ENCODE results near the gene TRIM71.

Gene TRIM71

GRCh38 chr3:32882189-32882588, 64.4 kb downstream of the TRIM71 start:
- Histone ChIP-seq H3K4me1 (ENCODE audit: insufficient read depth, low read length, poor library complexity, severe bottlenecking) (peaks cover 9% of the 10 kb centered on the region), H3K9me2 (replicated peaks; ENCODE audit: low read depth, low read length) (no peaks in the 10 kb centered on the region), H3K4me3 (ENCODE audit: low read length, poor library complexity, severe bottlenecking) (no peak overlapping the region), H3K4me2 (ENCODE audit: low read depth, low read length, poor library complexity, severe bottlenecking) (no peak overlapping the region), H3K9me3 (ENCODE audit: insufficient read depth, low read depth, low read length) (no peaks in the 10 kb centered on the region), H3K79me2 (ENCODE audit: insufficient read depth, low read length) (peaks cover 35% of the 10 kb centered on the region; the same call in 1 of the 2 replicates), H3F3A (ENCODE audit: low read depth) (no peaks in the 10 kb centered on the region), H3K36me3 (ENCODE audit: insufficient read depth, low read length) (peaks cover 43% of the 10 kb centered on the region; the same call in 1 of the 2 replicates), H3K9ac (ENCODE audit: low read depth, low read length, poor library complexity, severe bottlenecking) (no peak overlapping the region), H2AFZ (ENCODE audit: low read length) (no peak overlapping the region), H3K27me3 (ENCODE audit: insufficient read depth, low read length, poor library complexity, severe bottlenecking) (no peaks in the 10 kb centered on the region), H4K20me1 (ENCODE audit: insufficient read depth, low read length, poor library complexity, severe bottlenecking) (no peaks in the 10 kb centered on the region)
- no peak for TF ChIP-seq CTCF (conservative IDR thresholded peaks at IDR 0.05; ENCODE audit: low read length)
- no peak for TF ChIP-seq EZH2phosphoT487 (IDR thresholded peaks at IDR 0.05; ENCODE audit: borderline replicate concordance)

GRCh38 chr3:32882603-32883025, 64.8 kb downstream of the TRIM71 start:
- Histone ChIP-seq H3K4me2 (ENCODE audit: low read depth, low read length, poor library complexity, severe bottlenecking) (no peak overlapping the region), H3K79me2 (ENCODE audit: insufficient read depth, low read length) (peaks cover 35% of the 10 kb centered on the region; the same call in 1 of the 2 replicates), H3K4me1 (ENCODE audit: insufficient read depth, low read length, poor library complexity, severe bottlenecking) (peaks cover 14% of the 10 kb centered on the region)

DNA sequence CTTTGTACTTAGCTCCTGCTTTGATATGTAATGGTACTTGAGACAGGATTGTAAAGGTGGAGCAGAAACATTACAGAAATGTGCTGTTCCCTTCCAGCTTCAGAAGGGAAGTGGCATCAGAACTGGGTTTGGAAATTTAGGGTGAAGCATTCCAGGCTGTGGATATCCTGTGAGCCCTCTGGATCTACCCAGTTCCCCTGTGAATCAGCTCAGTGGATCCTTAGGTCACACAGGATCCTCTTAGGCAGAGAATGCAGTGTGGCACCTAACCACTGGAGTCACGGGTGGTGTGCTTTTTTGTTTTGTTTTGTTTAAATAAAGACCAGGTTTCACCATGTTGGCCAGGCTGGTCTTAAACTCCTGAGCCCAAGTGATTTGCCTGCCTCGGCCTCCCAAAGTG, 66.0 kb downstream of the TRIM71 start:
- Histone ChIP-seq H2AFZ (ENCODE audit: low read length) (no peak overlapping the region), H3K79me2 (ENCODE audit: insufficient read depth, low read length) (peaks cover 32% of the 10 kb centered on the region; the same call in 1 of the 2 replicates)

More at GRCh38 chr3:32882603-32883025, 64.8 kb downstream of the TRIM71 start:
- Histone ChIP-seq H3K4me3 (ENCODE audit: low read length, poor library complexity, severe bottlenecking) (no peak overlapping the region), H3K9me2 (replicated peaks; ENCODE audit: low read depth, low read length) (no peaks in the 10 kb centered on the region), H4K20me1 (ENCODE audit: insufficient read depth, low read length, poor library complexity, severe bottlenecking) (no peaks in the 10 kb centered on the region), H3K36me3 (ENCODE audit: insufficient read depth, low read length) (peaks cover 43% of the 10 kb centered on the region; the same call in 1 of the 2 replicates), H3K9ac (ENCODE audit: low read depth, low read length, poor library complexity, severe bottlenecking) (no peak overlapping the region), H3K27me3 (ENCODE audit: insufficient read depth, low read length, poor library complexity, severe bottlenecking) (no peaks in the 10 kb centered on the region), H2AFZ (ENCODE audit: low read length) (no peak overlapping the region), H3K9me3 (ENCODE audit: insufficient read depth, low read depth, low read length) (no peaks in the 10 kb centered on the region), H3F3A (ENCODE audit: low read depth) (no peaks in the 10 kb centered on the region)
- TF ChIP-seq EZH2phosphoT487 (IDR thresholded peaks at IDR 0.05; ENCODE audit: borderline replicate concordance) (no peak), CTCF (conservative IDR thresholded peaks at IDR 0.05; ENCODE audit: low read length) (no peak)

More for the DNA sequence above, 66.0 kb downstream of the TRIM71 start:
- peaks cover 17% of the 10 kb centered on the region for H3K4me1 ChIP-seq (ENCODE audit: insufficient read depth, low read length, poor library complexity, severe bottlenecking)
- H3K27me3 ChIP-seq (ENCODE audit: insufficient read depth, low read length, poor library complexity, severe bottlenecking), result no peaks in the 10 kb centered on the region
- H3K4me3 ChIP-seq (ENCODE audit: low read length, poor library complexity, severe bottlenecking), result no peak overlapping the region
- no peaks in the 10 kb centered on the region for H4K20me1 ChIP-seq (ENCODE audit: insufficient read depth, low read length, poor library complexity, severe bottlenecking)
- H3K9me2 ChIP-seq (replicated peaks; ENCODE audit: low read depth, low read length), result no peaks in the 10 kb centered on the region
- H3K9ac ChIP-seq (ENCODE audit: low read depth, low read length, poor library complexity, severe bottlenecking), result no peak overlapping the region
- H3F3A ChIP-seq (ENCODE audit: low read depth), result no peaks in the 10 kb centered on the region
- H3K9me3 ChIP-seq (ENCODE audit: insufficient read depth, low read depth, low read length), result no peaks in the 10 kb centered on the region
- TF ChIP-seq EZH2phosphoT487 (IDR thresholded peaks at IDR 0.05; ENCODE audit: borderline replicate concordance), result no peak
- TF ChIP-seq CTCF (conservative IDR thresholded peaks at IDR 0.05; ENCODE audit: low read length), result no peak
- H3K4me2 ChIP-seq (ENCODE audit: low read depth, low read length, poor library complexity, severe bottlenecking), result no peak overlapping the region
- H3K36me3 ChIP-seq (ENCODE audit: insufficient read depth, low read length), result peaks cover 44% of the 10 kb centered on the region; the same call in 1 of the 2 replicates
